WTC11 (cell line): ENCODE results near the gene FAF1. TPM values are rescaled to one million over a fixed set of nuclear protein-coding genes. Genes with fewer than 3 reads are reported as not detected.

Source experiments
- ATAC-seq: fragments of 200-7000 bp; cut with Tn5 transposase; 2 replicates; pipeline ENCODE4 v1.10.0; 2021; ENCODE audit warnings: mild to moderate bottlenecking, moderate library complexity
- CTCF ChIA-PET: fragments of 300-600 bp; sonication (Branson Sonifier 250); formaldehyde crosslinking; loops from one replicate; lab custom pipeline; 2021; ENCODE audit warnings: antibody characterized with exemption; lab: Charles Lee
- POLR2A ChIA-PET: fragments of 350-600 bp; sonication (Branson Sonifier 250); formaldehyde crosslinking; loops from one replicate; lab custom pipeline; 2021; ENCODE audit warnings: antibody characterized with exemption; lab: Charles Lee
- DNase-seq: peaks from one replicate; pipeline ENCODE4 v3.0.0; 2021; ENCODE audit warnings: low spot score
- H3K27ac Mint-ChIP-seq: 2 replicates; pipeline ENCODE4 v1.8.0; 2021; ENCODE audit warnings: mixed read lengths
- H3K27me3 Mint-ChIP-seq: 2 replicates; pipeline ENCODE4 v1.8.0; 2021; ENCODE audit warnings: low read depth, mild to moderate bottlenecking, moderate library complexity, mixed read lengths
- H3K36me3 Mint-ChIP-seq: 2 replicates; pipeline ENCODE4 v1.8.0; 2021; ENCODE audit warnings: mixed read lengths
- H3K4me1 Mint-ChIP-seq: 2 replicates; pipeline ENCODE4 v1.8.0; 2022; ENCODE audit warnings: mixed read lengths
- H3K4me3 Mint-ChIP-seq: 2 replicates; pipeline ENCODE4 v1.8.0; 2021; ENCODE audit warnings: mild to moderate bottlenecking, moderate library complexity, mixed read lengths
- H3K9me3 Mint-ChIP-seq: 2 replicates; pipeline ENCODE4 v1.8.0; 2021; ENCODE audit warnings: mixed read lengths
- EMX1 ChIP-seq: fragments of 250-450 bp; sonication (Bioruptor Pico); IDR thresholded peaks from 2 replicates; pipeline ENCODE4 v1.8.0; 2021; ENCODE audit warnings: mild to moderate bottlenecking
- FOXK1 ChIP-seq: sonication (generic); formaldehyde crosslinking; IDR thresholded peaks from 2 replicates; pipeline ENCODE4 v1.8.0; 2022; ENCODE audit warnings: mild to moderate bottlenecking, moderate library complexity, missing genetic modification reagents
- MYBL2 ChIP-seq: sonication (generic); formaldehyde crosslinking; IDR thresholded peaks from 2 replicates; pipeline ENCODE4 v1.8.1; 2023; ENCODE audit warnings: mild to moderate bottlenecking, moderate library complexity, missing genetic modification reagents
- NFATC4 ChIP-seq: fragments of 250-450 bp; sonication (Bioruptor Pico); IDR thresholded peaks from 2 replicates; pipeline ENCODE4 v1.9.0; 2021; ENCODE audit warnings: mild to moderate bottlenecking
- NR1H2 ChIP-seq: sonication (generic); formaldehyde crosslinking; IDR thresholded peaks from 2 replicates; pipeline ENCODE4 v1.9.0; 2021; ENCODE audit warnings: mild to moderate bottlenecking, moderate library complexity, missing genetic modification reagents
- SMAD3 ChIP-seq: sonication (generic); formaldehyde crosslinking; IDR thresholded peaks from 2 replicates; pipeline ENCODE4 v1.8.0; 2022; ENCODE audit warnings: missing genetic modification reagents, mild to moderate bottlenecking, borderline replicate concordance
- SP1 ChIP-seq: sonication (generic); formaldehyde crosslinking; conservative IDR thresholded peaks from 2 replicates; pipeline ENCODE4 v1.8.1; 2022; ENCODE audit warnings: missing genetic modification reagents
- ZNF138 ChIP-seq: sonication (generic); formaldehyde crosslinking; conservative IDR thresholded peaks from 2 replicates; pipeline ENCODE4 v1.8.1; 2022; ENCODE audit warnings: mild to moderate bottlenecking, moderate library complexity, missing genetic modification reagents
- ZNF396 ChIP-seq: fragments of 250-450 bp; sonication (Bioruptor Pico); IDR thresholded peaks from 2 replicates; pipeline ENCODE4 v1.8.0; 2021; ENCODE audit warnings: mild to moderate bottlenecking, moderate library complexity, borderline replicate concordance
- total RNA-seq: library from RNA; stranded (reverse); gene quantifications from 3 replicates; pipeline ENCODE4 v1.2.3, GENCODE V29; 2021
- TF ChIP-seq, protein P1 (sequence below): sonication (generic); formaldehyde crosslinking; IDR thresholded peaks from 2 replicates; pipeline ENCODE4 v1.8.0; 2022; ENCODE audit warnings: mild to moderate bottlenecking, missing genetic modification reagents
- TF ChIP-seq, protein P2 (sequence below): fragments of 250-450 bp; sonication (Bioruptor Pico); conservative IDR thresholded peaks from 2 replicates; pipeline ENCODE4 v1.9.0; 2021; ENCODE audit warnings: mild to moderate bottlenecking
- TF ChIP-seq, protein P3 (sequence below): sonication (generic); formaldehyde crosslinking; IDR thresholded peaks from 2 replicates; pipeline ENCODE4 v1.8.0; 2023; ENCODE audit warnings: missing genetic modification reagents, mild to moderate bottlenecking, borderline replicate concordance
- TF ChIP-seq, protein P4 (sequence below): sonication (generic); formaldehyde crosslinking; IDR thresholded peaks from 2 replicates; pipeline ENCODE4 v1.8.1; 2023; ENCODE audit warnings: mild to moderate bottlenecking, moderate library complexity, missing genetic modification reagents
- TF ChIP-seq, protein P5 (sequence below): sonication (generic); formaldehyde crosslinking; conservative IDR thresholded peaks from 2 replicates; pipeline ENCODE4 v1.8.1; 2022; ENCODE audit warnings: mild to moderate bottlenecking, missing genetic modification reagents
- TF ChIP-seq, protein P6 (sequence below): fragments of 250-450 bp; sonication (Bioruptor Pico); IDR thresholded peaks from 2 replicates; pipeline ENCODE4 v1.9.0; 2021; ENCODE audit warnings: mild to moderate bottlenecking
- TF ChIP-seq, protein P7 (sequence below): fragments of 200-600 bp; IDR thresholded peaks from 2 replicates; pipeline ENCODE4 v1.8.0; 2022; ENCODE audit warnings: antibody characterized with exemption
- TF ChIP-seq, protein P8 (sequence below): fragments of 250-450 bp; sonication (Bioruptor Pico); IDR thresholded peaks from 2 replicates; pipeline ENCODE4 v1.9.0; 2021; ENCODE audit warnings: moderate library complexity, mild to moderate bottlenecking, inconsistent platforms, borderline replicate concordance
- TF ChIP-seq, protein P9 (sequence below): sonication (generic); formaldehyde crosslinking; IDR thresholded peaks from 2 replicates; pipeline ENCODE4 v1.8.1; 2022; ENCODE audit warnings: mild to moderate bottlenecking, moderate library complexity, missing genetic modification reagents

FAF1 gene
- total RNA-seq, 1 experiment from 2014 or later: 53.5 TPM

DNA sequence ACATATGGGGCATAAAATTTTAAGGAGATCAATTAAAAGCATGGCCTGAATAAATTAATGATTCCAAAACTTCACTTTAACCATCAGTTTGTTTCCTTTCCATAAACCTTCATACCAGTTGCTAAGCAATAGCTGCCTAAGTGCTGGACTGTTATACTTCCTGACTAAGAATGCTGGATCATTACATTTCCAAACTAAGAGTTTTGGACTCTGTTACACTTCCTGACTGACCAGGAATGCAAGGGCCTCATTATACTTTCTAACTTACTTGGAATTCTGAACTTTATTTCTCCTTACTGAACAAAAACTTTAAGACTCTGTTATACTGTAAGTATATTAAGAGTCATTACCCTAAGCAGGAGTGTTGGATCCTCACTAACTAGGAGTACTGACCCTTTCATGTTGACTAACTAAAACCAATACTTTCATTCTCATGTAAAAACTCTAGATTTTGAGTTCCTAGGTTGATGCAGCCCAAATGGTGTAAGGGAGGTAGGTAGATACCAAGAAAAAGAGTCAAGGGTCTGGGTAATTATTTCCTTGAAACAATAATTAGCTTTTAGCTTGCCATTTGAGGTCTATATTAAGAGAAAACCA is 118.2 kb downstream of the FAF1 start:
- TF ChIP-seq, protein P1, sequence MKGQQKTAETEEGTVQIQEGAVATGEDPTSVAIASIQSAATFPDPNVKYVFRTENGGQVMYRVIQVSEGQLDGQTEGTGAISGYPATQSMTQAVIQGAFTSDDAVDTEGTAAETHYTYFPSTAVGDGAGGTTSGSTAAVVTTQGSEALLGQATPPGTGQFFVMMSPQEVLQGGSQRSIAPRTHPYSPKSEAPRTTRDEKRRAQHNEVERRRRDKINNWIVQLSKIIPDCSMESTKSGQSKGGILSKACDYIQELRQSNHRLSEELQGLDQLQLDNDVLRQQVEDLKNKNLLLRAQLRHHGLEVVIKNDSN: no peak
- TF ChIP-seq SMAD3 (no peak), EMX1 (CRISPR knock-in tag) (no peak), NR1H2 (CRISPR knock-in tag) (no peak)
- TF ChIP-seq, protein P2, sequence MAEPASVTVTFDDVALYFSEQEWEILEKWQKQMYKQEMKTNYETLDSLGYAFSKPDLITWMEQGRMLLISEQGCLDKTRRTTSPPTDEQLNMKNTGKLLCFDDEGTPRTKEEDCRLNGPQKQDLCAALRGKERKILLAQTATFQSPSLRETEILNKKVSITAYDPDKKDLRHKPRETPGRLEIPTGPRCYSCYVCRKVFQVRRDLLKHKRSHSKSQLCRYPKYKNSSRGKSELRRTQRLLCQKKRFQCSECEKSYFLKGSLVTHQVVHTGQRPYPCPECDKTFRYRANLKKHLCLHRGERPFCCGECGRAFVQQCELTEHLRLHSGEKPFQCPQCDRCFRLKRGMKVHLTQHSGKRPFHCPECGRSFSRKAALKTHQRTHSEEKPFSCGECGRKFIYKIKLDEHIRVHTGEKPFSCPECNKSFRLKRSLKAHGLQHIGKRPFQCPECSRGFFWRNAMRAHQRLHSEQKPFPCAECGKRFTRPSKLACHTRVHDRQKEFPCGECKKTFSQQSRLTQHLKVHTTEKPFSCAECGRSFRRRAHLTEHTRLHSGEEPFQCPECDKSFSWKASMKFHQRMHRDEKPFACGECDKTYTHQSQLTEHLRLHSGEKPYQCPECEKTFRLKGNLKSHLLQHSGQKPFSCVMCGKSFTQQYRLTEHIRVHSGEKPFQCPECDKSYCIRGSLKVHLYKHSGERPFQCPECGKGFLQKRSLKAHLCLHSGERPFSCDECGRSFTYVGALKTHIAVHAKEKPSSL (CRISPR knock-in tag): no peak
- TF ChIP-seq, protein P3, sequence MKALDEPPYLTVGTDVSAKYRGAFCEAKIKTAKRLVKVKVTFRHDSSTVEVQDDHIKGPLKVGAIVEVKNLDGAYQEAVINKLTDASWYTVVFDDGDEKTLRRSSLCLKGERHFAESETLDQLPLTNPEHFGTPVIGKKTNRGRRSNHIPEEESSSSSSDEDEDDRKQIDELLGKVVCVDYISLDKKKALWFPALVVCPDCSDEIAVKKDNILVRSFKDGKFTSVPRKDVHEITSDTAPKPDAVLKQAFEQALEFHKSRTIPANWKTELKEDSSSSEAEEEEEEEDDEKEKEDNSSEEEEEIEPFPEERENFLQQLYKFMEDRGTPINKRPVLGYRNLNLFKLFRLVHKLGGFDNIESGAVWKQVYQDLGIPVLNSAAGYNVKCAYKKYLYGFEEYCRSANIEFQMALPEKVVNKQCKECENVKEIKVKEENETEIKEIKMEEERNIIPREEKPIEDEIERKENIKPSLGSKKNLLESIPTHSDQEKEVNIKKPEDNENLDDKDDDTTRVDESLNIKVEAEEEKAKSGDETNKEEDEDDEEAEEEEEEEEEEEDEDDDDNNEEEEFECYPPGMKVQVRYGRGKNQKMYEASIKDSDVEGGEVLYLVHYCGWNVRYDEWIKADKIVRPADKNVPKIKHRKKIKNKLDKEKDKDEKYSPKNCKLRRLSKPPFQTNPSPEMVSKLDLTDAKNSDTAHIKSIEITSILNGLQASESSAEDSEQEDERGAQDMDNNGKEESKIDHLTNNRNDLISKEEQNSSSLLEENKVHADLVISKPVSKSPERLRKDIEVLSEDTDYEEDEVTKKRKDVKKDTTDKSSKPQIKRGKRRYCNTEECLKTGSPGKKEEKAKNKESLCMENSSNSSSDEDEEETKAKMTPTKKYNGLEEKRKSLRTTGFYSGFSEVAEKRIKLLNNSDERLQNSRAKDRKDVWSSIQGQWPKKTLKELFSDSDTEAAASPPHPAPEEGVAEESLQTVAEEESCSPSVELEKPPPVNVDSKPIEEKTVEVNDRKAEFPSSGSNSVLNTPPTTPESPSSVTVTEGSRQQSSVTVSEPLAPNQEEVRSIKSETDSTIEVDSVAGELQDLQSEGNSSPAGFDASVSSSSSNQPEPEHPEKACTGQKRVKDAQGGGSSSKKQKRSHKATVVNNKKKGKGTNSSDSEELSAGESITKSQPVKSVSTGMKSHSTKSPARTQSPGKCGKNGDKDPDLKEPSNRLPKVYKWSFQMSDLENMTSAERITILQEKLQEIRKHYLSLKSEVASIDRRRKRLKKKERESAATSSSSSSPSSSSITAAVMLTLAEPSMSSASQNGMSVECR: no peak
- TF ChIP-seq, protein P4, sequence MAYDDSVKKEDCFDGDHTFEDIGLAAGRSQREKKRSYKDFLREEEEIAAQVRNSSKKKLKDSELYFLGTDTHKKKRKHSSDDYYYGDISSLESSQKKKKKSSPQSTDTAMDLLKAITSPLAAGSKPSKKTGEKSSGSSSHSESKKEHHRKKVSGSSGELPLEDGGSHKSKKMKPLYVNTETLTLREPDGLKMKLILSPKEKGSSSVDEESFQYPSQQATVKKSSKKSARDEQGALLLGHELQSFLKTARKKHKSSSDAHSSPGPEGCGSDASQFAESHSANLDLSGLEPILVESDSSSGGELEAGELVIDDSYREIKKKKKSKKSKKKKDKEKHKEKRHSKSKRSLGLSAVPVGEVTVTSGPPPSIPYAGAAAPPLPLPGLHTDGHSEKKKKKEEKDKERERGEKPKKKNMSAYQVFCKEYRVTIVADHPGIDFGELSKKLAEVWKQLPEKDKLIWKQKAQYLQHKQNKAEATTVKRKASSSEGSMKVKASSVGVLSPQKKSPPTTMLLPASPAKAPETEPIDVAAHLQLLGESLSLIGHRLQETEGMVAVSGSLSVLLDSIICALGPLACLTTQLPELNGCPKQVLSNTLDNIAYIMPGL (CRISPR knock-in tag): no peak
- TF ChIP-seq, protein P5, sequence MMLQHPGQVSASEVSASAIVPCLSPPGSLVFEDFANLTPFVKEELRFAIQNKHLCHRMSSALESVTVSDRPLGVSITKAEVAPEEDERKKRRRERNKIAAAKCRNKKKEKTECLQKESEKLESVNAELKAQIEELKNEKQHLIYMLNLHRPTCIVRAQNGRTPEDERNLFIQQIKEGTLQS (CRISPR knock-in tag): no peak
- Mint-ChIP-seq H3K36me3 (no peaks in the 10 kb centered on the region), H3K4me1 (peaks cover 7% of the 10 kb centered on the region; the same call in 1 of the 2 replicates), H3K27ac (no peak overlapping the region), H3K9me3 (no peaks in the 10 kb centered on the region), H3K27me3 (no peaks in the 10 kb centered on the region), H3K4me3 (no peak overlapping the region)
- ChIA-PET POLR2A (no interaction called here), CTCF (no interaction called here)
- DNase-seq: no peak
- no peak for ATAC-seq

DNA sequence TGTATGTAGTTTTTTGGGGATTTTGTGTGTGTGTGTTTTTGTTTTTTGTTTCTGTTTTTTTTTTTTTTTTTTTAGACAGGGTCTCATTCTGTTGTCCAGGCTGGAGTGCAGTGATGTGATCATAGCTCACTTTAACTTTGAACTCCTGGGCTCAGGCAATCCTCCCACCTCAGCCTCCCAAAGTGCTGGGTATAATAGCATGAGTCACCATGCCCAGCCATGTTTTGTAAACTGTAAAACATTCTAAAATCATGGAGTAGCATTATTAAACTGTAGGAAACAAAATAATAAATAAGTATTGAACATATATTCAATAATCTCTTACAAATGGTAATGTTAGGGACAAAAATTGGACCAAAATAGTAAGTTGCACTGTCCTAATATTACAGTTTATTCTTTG is 124.0 kb downstream of the FAF1 start:
- no peak overlapping the region for H3K27ac Mint-ChIP-seq
- H3K4me1 Mint-ChIP-seq: no peaks in the 10 kb centered on the region
- ATAC-seq (no peak), DNase-seq (no peak)
- H3K4me3 Mint-ChIP-seq: no peak overlapping the region
- POLR2A ChIA-PET: interaction anchor here (0.6 kb wide), 1 partner anchor 1486 kb away, joined by 10 read pairs; no protein-coding TSS in a partner anchor
- CTCF ChIA-PET: no interaction called here
- H3K9me3 Mint-ChIP-seq: peaks cover 32% of the 10 kb centered on the region
- H3K27me3 Mint-ChIP-seq: no peaks in the 10 kb centered on the region
- peaks cover 22% of the 10 kb centered on the region for H3K36me3 Mint-ChIP-seq
- TF ChIP-seq NFATC4 (CRISPR knock-in tag) (no peak), ZNF396 (CRISPR knock-in tag) (no peak), SP1 (CRISPR knock-in tag) (no peak), ZNF138 (no peak), FOXK1 (CRISPR knock-in tag) (no peak), MYBL2 (CRISPR knock-in tag) (no peak), EMX1 (CRISPR knock-in tag) (no peak)
- TF ChIP-seq, protein P1: no peak
- TF ChIP-seq, protein P6, sequence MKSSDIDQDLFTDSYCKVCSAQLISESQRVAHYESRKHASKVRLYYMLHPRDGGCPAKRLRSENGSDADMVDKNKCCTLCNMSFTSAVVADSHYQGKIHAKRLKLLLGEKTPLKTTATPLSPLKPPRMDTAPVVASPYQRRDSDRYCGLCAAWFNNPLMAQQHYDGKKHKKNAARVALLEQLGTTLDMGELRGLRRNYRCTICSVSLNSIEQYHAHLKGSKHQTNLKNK (CRISPR knock-in tag): no peak
- TF ChIP-seq, protein P7, sequence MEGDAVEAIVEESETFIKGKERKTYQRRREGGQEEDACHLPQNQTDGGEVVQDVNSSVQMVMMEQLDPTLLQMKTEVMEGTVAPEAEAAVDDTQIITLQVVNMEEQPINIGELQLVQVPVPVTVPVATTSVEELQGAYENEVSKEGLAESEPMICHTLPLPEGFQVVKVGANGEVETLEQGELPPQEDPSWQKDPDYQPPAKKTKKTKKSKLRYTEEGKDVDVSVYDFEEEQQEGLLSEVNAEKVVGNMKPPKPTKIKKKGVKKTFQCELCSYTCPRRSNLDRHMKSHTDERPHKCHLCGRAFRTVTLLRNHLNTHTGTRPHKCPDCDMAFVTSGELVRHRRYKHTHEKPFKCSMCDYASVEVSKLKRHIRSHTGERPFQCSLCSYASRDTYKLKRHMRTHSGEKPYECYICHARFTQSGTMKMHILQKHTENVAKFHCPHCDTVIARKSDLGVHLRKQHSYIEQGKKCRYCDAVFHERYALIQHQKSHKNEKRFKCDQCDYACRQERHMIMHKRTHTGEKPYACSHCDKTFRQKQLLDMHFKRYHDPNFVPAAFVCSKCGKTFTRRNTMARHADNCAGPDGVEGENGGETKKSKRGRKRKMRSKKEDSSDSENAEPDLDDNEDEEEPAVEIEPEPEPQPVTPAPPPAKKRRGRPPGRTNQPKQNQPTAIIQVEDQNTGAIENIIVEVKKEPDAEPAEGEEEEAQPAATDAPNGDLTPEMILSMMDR: no peak
- TF ChIP-seq, protein P8, sequence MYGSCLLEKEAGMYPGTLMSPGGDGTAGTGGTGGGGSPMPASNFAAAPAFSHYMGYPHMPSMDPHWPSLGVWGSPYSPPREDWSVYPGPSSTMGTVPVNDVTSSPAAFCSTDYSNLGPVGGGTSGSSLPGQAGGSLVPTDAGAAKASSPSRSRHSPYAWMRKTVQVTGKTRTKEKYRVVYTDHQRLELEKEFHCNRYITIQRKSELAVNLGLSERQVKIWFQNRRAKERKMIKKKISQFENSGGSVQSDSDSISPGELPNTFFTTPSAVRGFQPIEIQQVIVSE (CRISPR knock-in tag): no peak
- TF ChIP-seq, protein P9, sequence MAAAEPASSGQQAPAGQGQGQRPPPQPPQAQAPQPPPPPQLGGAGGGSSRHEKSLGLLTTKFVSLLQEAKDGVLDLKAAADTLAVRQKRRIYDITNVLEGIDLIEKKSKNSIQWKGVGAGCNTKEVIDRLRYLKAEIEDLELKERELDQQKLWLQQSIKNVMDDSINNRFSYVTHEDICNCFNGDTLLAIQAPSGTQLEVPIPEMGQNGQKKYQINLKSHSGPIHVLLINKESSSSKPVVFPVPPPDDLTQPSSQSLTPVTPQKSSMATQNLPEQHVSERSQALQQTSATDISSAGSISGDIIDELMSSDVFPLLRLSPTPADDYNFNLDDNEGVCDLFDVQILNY (CRISPR knock-in tag): no peak
